K562 (cell line): Measurements from ENCODE around the gene HPS4. TPM values are rescaled to one million over a fixed set of nuclear protein-coding genes. Genes with fewer than 3 reads are reported as not detected.

Source experiments
- ATAC-seq: fragments of 200-7000 bp; cut with Tn5 transposase; 3 replicates; pipeline ENCODE4 v1.9.1; 2020; ENCODE audit warnings: moderate library complexity
- BruUV-seq: library from RNA; stranded (reverse); fragments of 400-500 nt; replicated peaks from 2 replicates; lab custom pipeline; 2021; lab: Mats Ljungman, UMichigan
- CTCF ChIA-PET: fragments of 300-600 bp; formaldehyde crosslinking; extraction: SDS; loops from one replicate; lab custom pipeline; 2021; ENCODE audit warnings: low intra/inter-chr PET ratio; lab: Yijun Ruan, JAX
- POLR2A ChIA-PET: fragments of 300-600, 350-650 bp; sonication (Branson Sonifier 250); formaldehyde crosslinking; extraction: SDS; loops from one replicate; lab custom pipeline; 2021; ENCODE audit warnings: antibody characterized with exemption, inconsistent platforms; lab: Yijun Ruan, JAX
- DNase-seq, 4 experiments: peaks; one replicate each; pipeline versions ENCODE4 v3.0.0 to v3.0.0-alpha.2; 2011 to 2018; ENCODE audit warnings: low spot score in 3 of 4, mixed read lengths in 3 of 4; ENCODE audit errors: extremely low read depth in 1 of 4
- FAIRE-seq: peaks from 2 replicates; lab custom pipeline; 2011; peaks lifted over from hg19 to GRCh38; lab: Jason Lieb, UNC
- H2AFZ ChIP-seq: 2 replicates; pipeline ENCODE4 v1.6.0; 2011; ENCODE audit warnings: low read depth, low read length, control low read depth, inconsistent platforms
- H3K27ac ChIP-seq: fragments of 200-600 bp; 3 replicates; pipeline ENCODE4 v1.8.0; 2011; ENCODE audit warnings: low read depth, mild to moderate bottlenecking, control low read depth, inconsistent platforms, low read length, moderate library complexity, mixed read lengths; ENCODE audit errors: extremely low read depth
- H3K27me3 ChIP-seq, 2 experiments: fragments of 300-600 bp in 1 of 2; 2 replicates in 1 of 2; 3 replicates in 1 of 2; pipeline versions ENCODE4 v1.6.0 to v1.8.0; 2011; ENCODE audit warnings: inconsistent platforms in 2 of 2, low read length in 2 of 2, mild to moderate bottlenecking in 1 of 2, mixed read lengths in 1 of 2, moderate library complexity in 1 of 2; ENCODE audit not compliant: control insufficient read depth in 2 of 2, insufficient read depth in 2 of 2
- H3K36me3 ChIP-seq: fragments of 300-600 bp; 3 replicates; pipeline ENCODE4 v1.8.0; 2011; ENCODE audit warnings: mild to moderate bottlenecking, low read length, inconsistent platforms; ENCODE audit not compliant: control insufficient read depth, insufficient read depth
- H3K4me1 ChIP-seq, 2 experiments: fragments of 200-600 bp in 1 of 2; replicated peaks in 1 of 2; 2 replicates in 1 of 2; 3 replicates in 1 of 2; pipeline versions ENCODE4 v1.5.1 to v1.8.0; 2011; ENCODE audit warnings: inconsistent platforms in 2 of 2, low read length in 2 of 2, mild to moderate bottlenecking in 1 of 2, mixed read lengths in 1 of 2, moderate library complexity in 1 of 2; ENCODE audit not compliant: control insufficient read depth in 2 of 2, insufficient read depth in 2 of 2
- H3K4me2 ChIP-seq: 2 replicates; pipeline ENCODE4 v1.6.1; 2011; ENCODE audit warnings: low read length, control low read depth, inconsistent platforms, mixed read lengths; ENCODE audit not compliant: insufficient read depth
- H3K4me3 ChIP-seq: fragments of 200-600 bp; sonication (generic), shearing (Covaris generic); 2 replicates; pipeline ENCODE4 v1.5.1; 2016; ENCODE audit warnings: control low read depth, inconsistent platforms
- H3K79me2 ChIP-seq: fragments of 200-600 bp; 3 replicates; pipeline ENCODE4 v1.8.0; 2011; ENCODE audit warnings: low read length, inconsistent platforms; ENCODE audit not compliant: control insufficient read depth, insufficient read depth
- H3K9ac ChIP-seq, 2 experiments: 2 replicates each; pipeline versions ENCODE4 v1.6.0 to v1.6.1; 2011; ENCODE audit warnings: low read depth in 2 of 2, low read length in 2 of 2, control low read depth in 1 of 2, inconsistent platforms in 1 of 2, mild to moderate bottlenecking in 1 of 2, mixed read lengths in 1 of 2; ENCODE audit not compliant: insufficient read depth in 1 of 2
- H3K9me1 ChIP-seq: one replicate; pipeline ENCODE4 v1.6.0; 2011; ENCODE audit warnings: inconsistent platforms, mild to moderate bottlenecking, low read length, moderate library complexity; ENCODE audit not compliant: control insufficient read depth, insufficient read depth
- H3K9me3 ChIP-seq: replicated peaks from 2 replicates; pipeline ENCODE4 v1.5.1; 2011; ENCODE audit warnings: low read depth, low read length, inconsistent platforms; ENCODE audit not compliant: control insufficient read depth, insufficient read depth
- H4K20me1 ChIP-seq: replicated peaks from 2 replicates; pipeline ENCODE4 v1.6.1; 2011; ENCODE audit warnings: low read length, inconsistent platforms, mixed read lengths; ENCODE audit not compliant: control insufficient read depth, insufficient read depth
- ARID2 ChIP-seq: fragments of 450-650 bp; IDR thresholded peaks from 2 replicates; pipeline ENCODE4 v1.6.1; 2017; ENCODE audit warnings: antibody characterized with exemption, mild to moderate bottlenecking
- BCOR ChIP-seq: fragments of 450-650 bp; IDR thresholded peaks from 2 replicates; pipeline ENCODE4 v1.6.1; 2016
- ESRRA ChIP-seq: fragments of 450-650 bp; IDR thresholded peaks from 2 replicates; pipeline ENCODE4 v1.6.1; 2014; ENCODE audit warnings: low read depth, mild to moderate bottlenecking, moderate library complexity, borderline replicate concordance
- RBM25 ChIP-seq: fragments of 200-400 bp; formaldehyde crosslinking; IDR thresholded peaks from 2 replicates; pipeline ENCODE4 v1.6.1; 2018; ENCODE audit warnings: low read length, low read depth, moderate library complexity; ENCODE audit not compliant: severe bottlenecking
- RREB1 ChIP-seq: fragments of 250-450 bp; sonication (Bioruptor Pico); IDR thresholded peaks from 2 replicates; pipeline ENCODE4 v1.4.0; 2020
- WGBS: fragments of 100-300 bp; shearing (Covaris generic); methylation state at CpG from one replicate; pipeline ENCODE4 v1.1.6; 2016; ENCODE audit warnings: low coverage, mixed read lengths; ENCODE audit not compliant: insufficient coverage; ENCODE audit errors: missing lambda C conversion rate; 5-methylcytosine and 5-hydroxymethylcytosine counted together
- in situ Hi-C: fragments of 300-500 bp; cut with MboI; formaldehyde crosslinking; loops from 4 replicates; pipeline ENCODE4 v1.15.0; 2018; ENCODE audit warnings: inconsistent platforms, mixed read lengths
- intact Hi-C: fragments of 100-400 bp; cut with micrococcal nuclease; formaldehyde crosslinking; loops from 2 replicates; pipeline ENCODE4 v1.14.2; 2022
- polyA plus RNA-seq, 8 experiments: library from polyadenylated mRNA; depleted of rRNA in 4 of 8; stranded (reverse) in 5 of 8; unstranded in 3 of 8; fragments of >200 nt; fragmentation: Nextera tagmentation in 2 of 8; fragmentation: Illumina TruSeq in 1 of 8; extraction: Ambion mirVana in 2 of 8; extraction: Trizol in 1 of 8; gene quantifications; 2 replicates each; pipeline versions ENCODE4 v1.2.1 to v1.2.3, GENCODE V29; 2011 to 2014; ENCODE audit warnings: inconsistent platforms in 1 of 8, missing spikeins in 1 of 8
- total RNA-seq, 7 experiments: library from RNA; depleted of rRNA in 6 of 7; stranded (reverse); fragments of >200 nt in 6 of 7; fragmentation: Illumina TruSeq in 2 of 7; extraction: Trizol in 2 of 7; gene quantifications; 2 replicates each; pipeline versions ENCODE4 v1.2.1 to v1.2.3, GENCODE V29; 2011 to 2021; ENCODE audit warnings: low replicate concordance in 1 of 7

Gene HPS4
- total and polyA plus RNA-seq, 9 of the 15 experiments (the other 6 are each of a cell fraction or from before 2014, with no cell fraction given): 12.8 to 29.2 (median 25.3) TPM

- Histone ChIP-seq H4K20me1 (no peaks in the 10 kb centered on the region), H3K9me1 (no peaks in the 10 kb centered on the region), H3K27me3 (peaks cover 0 to 2% of the 10 kb centered on the region in 2 experiments; a peak in 3 of 5 replicates), H2AFZ (no peak overlapping the region), H3K4me3 (no peak overlapping the region), H3K79me2 (no peaks in the 10 kb centered on the region), H3K36me3 (no peaks in the 10 kb centered on the region), H3K27ac (no peak overlapping the region), H3K4me1 (peaks cover 0 to 17% of the 10 kb centered on the region in 2 experiments; a peak in 3 of 5 replicates), H3K9ac (no peak overlapping the region), H3K4me2 (no peak overlapping the region), H3K9me3 (no peaks in the 10 kb centered on the region)
- ChIA-PET POLR2A (interaction anchor here (0.5 to 1.3 kb wide), 2 partner anchors 44 to 1263 kb away, joined by 3 to 4 read pairs; no protein-coding TSS in a partner anchor), CTCF (no interaction called here)
- ATAC-seq (no peak), DNase-seq (no peak), FAIRE-seq (no peak)
- intact Hi-C loops: no loop called here
- in situ Hi-C loops: no loop called here
- no TSS peak for BruUV-seq
- 17% methylated on average over 9 of the region's 11 CpGs for WGBS
- peak; percentile 60; the same call in 1 of the 2 replicates for TF ChIP-seq BCOR
- no peak for TF ChIP-seq ESRRA
- TF ChIP-seq ARID2: no peak
- peak; percentile 60 for TF ChIP-seq RBM25
- TF ChIP-seq RREB1 (CRISPR knock-in tag): no peak
Measured at GRCh38 chr22:26435327-26436093, 48.1 kb downstream of the HPS4 start.
